Liver (tissue), 9 donors: ENCODE measurements around the gene YPEL3. TPM values are rescaled to one million over a fixed set of nuclear protein-coding genes. Genes with fewer than 3 reads are reported as not detected.

Experiments used
- DNase-seq: peaks from one replicate; pipeline ENCODE4 v3.0.0-alpha.2; 2017; ENCODE audit warnings: low spot score
- H3K27ac ChIP-seq, 2 donors: one replicate each; pipeline ENCODE4 v1.7.0; 2013; ENCODE audit warnings: inconsistent platforms in 2 of 2, low read length in 2 of 2, control low read depth in 1 of 2, low read depth in 1 of 2, mild to moderate bottlenecking in 1 of 2
- H3K27me3 ChIP-seq, 4 donors: one replicate each; pipeline versions ENCODE4 v1.6.1 to v1.7.0; 2013; ENCODE audit warnings: low read length in 3 of 4, inconsistent platforms in 1 of 4, mild to moderate bottlenecking in 1 of 4, moderate library complexity in 1 of 4; ENCODE audit not compliant: control insufficient read depth in 4 of 4, insufficient read depth in 4 of 4
- H3K36me3 ChIP-seq, 4 donors: one replicate each; pipeline versions ENCODE4 v1.6.1 to v1.7.0; 2013; ENCODE audit warnings: low read length in 3 of 4, mild to moderate bottlenecking in 3 of 4, low read depth in 1 of 4, moderate library complexity in 1 of 4; ENCODE audit not compliant: control insufficient read depth in 4 of 4, insufficient read depth in 3 of 4
- H3K4me1 ChIP-seq, 4 donors: one replicate each; pipeline versions ENCODE4 v1.6.1 to v1.7.0; 2013; ENCODE audit warnings: low read length in 3 of 4, mild to moderate bottlenecking in 3 of 4, moderate library complexity in 1 of 4; ENCODE audit not compliant: control insufficient read depth in 4 of 4, insufficient read depth in 4 of 4
- H3K4me3 ChIP-seq, 3 donors: one replicate each; pipeline versions ENCODE4 v1.6.1 to v1.7.0; 2013; ENCODE audit warnings: low read length in 3 of 3, control low read depth in 1 of 3, low read depth in 1 of 3, mild to moderate bottlenecking in 1 of 3
- H3K9ac ChIP-seq, 2 donors: one replicate each; pipeline ENCODE4 v1.7.0; 2013; ENCODE audit warnings: low read length in 2 of 2, mild to moderate bottlenecking in 2 of 2, moderate library complexity in 2 of 2, control low read depth in 1 of 2, low read depth in 1 of 2
- H3K9me3 ChIP-seq, 4 donors: one replicate each; pipeline versions ENCODE4 v1.6.1 to v1.7.0; 2013; ENCODE audit warnings: low read length in 3 of 4; ENCODE audit not compliant: control insufficient read depth in 4 of 4
- EGR1 ChIP-seq, 2 donors: IDR thresholded peaks; 2 replicates each; pipeline ENCODE4 v1.6.1; 2016 to 2018; ENCODE audit warnings: antibody characterized with exemption in 2 of 2, low read depth in 2 of 2
- FOXA1 ChIP-seq: IDR thresholded peaks from 2 replicates; pipeline ENCODE4 v1.6.1; 2016; ENCODE audit warnings: antibody characterized with exemption
- FOXA2 ChIP-seq: IDR thresholded peaks from 2 replicates; pipeline ENCODE4 v1.6.1; 2016; ENCODE audit warnings: antibody characterized with exemption
- GABPA ChIP-seq, 2 donors: IDR thresholded peaks in 1 of 2; conservative IDR thresholded peaks in 1 of 2; 2 replicates each; pipeline ENCODE4 v1.6.1; 2016; ENCODE audit warnings: antibody characterized with exemption in 2 of 2, mild to moderate bottlenecking in 1 of 2, moderate library complexity in 1 of 2
- HNF4A ChIP-seq, 2 donors: conservative IDR thresholded peaks; 2 replicates each; pipeline ENCODE4 v1.6.1; 2016; ENCODE audit warnings: antibody characterized with exemption in 2 of 2, mild to moderate bottlenecking in 2 of 2
- HNF4G ChIP-seq: IDR thresholded peaks from 2 replicates; pipeline ENCODE4 v1.6.1; 2016; ENCODE audit warnings: antibody characterized with exemption
- JUND ChIP-seq, 2 donors: IDR thresholded peaks; 2 replicates each; pipeline ENCODE4 v1.6.1; 2016; ENCODE audit warnings: antibody characterized with exemption in 2 of 2
- NR2F2 ChIP-seq: IDR thresholded peaks from 2 replicates; pipeline ENCODE4 v1.6.1; 2016; ENCODE audit warnings: antibody characterized with exemption
- RXRA ChIP-seq, 2 donors: IDR thresholded peaks; 2 replicates each; pipeline ENCODE4 v1.6.1; 2017 to 2018; ENCODE audit warnings: antibody characterized with exemption in 2 of 2, mild to moderate bottlenecking in 1 of 2
- SP1 ChIP-seq: IDR thresholded peaks from 2 replicates; pipeline ENCODE4 v1.6.1; 2018; ENCODE audit warnings: antibody characterized with exemption, mild to moderate bottlenecking
- TAF1 ChIP-seq: conservative IDR thresholded peaks from 2 replicates; pipeline ENCODE4 v1.6.1; 2016; ENCODE audit warnings: antibody characterized with exemption, mild to moderate bottlenecking
- YY1 ChIP-seq: IDR thresholded peaks from 2 replicates; pipeline ENCODE4 v1.6.1; 2016; ENCODE audit warnings: antibody characterized with exemption, mild to moderate bottlenecking
- WGBS: extraction: QIAGEN DNeasy Blood & Tissue Kit; methylation state at CpG from one replicate; pipeline ENCODE4 v1.1.7; 2013; 5-methylcytosine and 5-hydroxymethylcytosine counted together
- polyA plus RNA-seq, 2 donors: library from polyadenylated mRNA; stranded (reverse) in 1 of 2; unstranded in 1 of 2; fragments of 200-250 nt in 1 of 2; fragments of >200 nt in 1 of 2; fragmentation: Nextera tagmentation in 1 of 2; extraction: Ambion mirVana in 1 of 2; gene quantifications; one replicate each; pipeline versions ENCODE4 v1.2.1 to v1.2.3, GENCODE V29; 2013 to 2015
- total RNA-seq, 2 donors: library from RNA; depleted of rRNA; stranded (reverse); fragments of >200 nt; gene quantifications; one replicate each; pipeline ENCODE4 v1.2.3, GENCODE V29; 2014
- TF ChIP-seq, protein P1 (sequence below): IDR thresholded peaks from 2 replicates; pipeline ENCODE4 v1.6.1; 2016; ENCODE audit warnings: antibody characterized with exemption
- TF ChIP-seq, protein P2 (sequence below): IDR thresholded peaks from 2 replicates; pipeline ENCODE4 v1.6.1; 2016; ENCODE audit warnings: antibody characterized with exemption
- TF ChIP-seq, protein P3 (sequence below): fragments of 150-350 bp; IDR thresholded peaks from 2 replicates; pipeline ENCODE4 v1.5.1; 2017; ENCODE audit warnings: improper control_type of control experiment, low read depth, low read length; ENCODE audit not compliant: missing input control
- TF ChIP-seq, protein P4 (sequence below): IDR thresholded peaks from 2 replicates; pipeline ENCODE4 v1.6.1; 2016; ENCODE audit warnings: antibody characterized with exemption, mild to moderate bottlenecking
- TF ChIP-seq, protein P5 (sequence below): IDR thresholded peaks from 2 replicates; pipeline ENCODE4 v1.6.1; 2016; ENCODE audit warnings: antibody characterized with exemption
- donor health status: healthy.
- donor health status: healthy.
- donor health status: healthy.
- donor health status: healthy.
- donor health status: healthy.

Gene YPEL3
- total and polyA plus RNA-seq, 4 donors = 10.5 to 42.7 (median 24.5) TPM

DNA sequence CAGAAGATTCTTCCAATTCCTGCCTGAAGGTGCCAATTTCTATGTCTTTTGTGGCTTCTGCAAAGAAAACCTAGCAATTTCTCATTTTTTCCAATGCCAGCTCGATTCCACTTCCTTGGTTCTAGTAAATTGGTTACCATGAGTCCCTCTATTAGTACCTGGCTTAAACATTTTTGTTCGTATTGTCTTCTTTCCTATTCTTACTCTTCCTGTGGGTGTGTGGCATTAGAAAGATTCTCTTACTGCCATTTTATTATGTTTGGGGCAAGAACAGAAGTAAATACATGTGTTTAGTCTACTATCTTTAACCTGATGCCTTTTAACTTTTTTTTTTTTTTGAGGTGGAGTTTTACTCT, 47.3 kb upstream of the YPEL3 start:
- H3K4me1 ChIP-seq = no peaks in the 10 kb centered on the region

More for the DNA sequence above, 47.3 kb upstream of the YPEL3 start:
- Histone ChIP-seq H3K4me3 (no peak overlapping the region), H3K27me3 (no peaks in the 10 kb centered on the region), H3K27ac (no peak overlapping the region), H3K9ac (no peak overlapping the region), H3K9me3 (no peaks in the 10 kb centered on the region), H3K36me3 (no peaks in the 10 kb centered on the region)
- no peak for DNase-seq
- TF ChIP-seq RXRA (IDR thresholded peaks at IDR 0.05) (no peak), FOXA2 (no peak), GABPA (IDR thresholded peaks at IDR 0.05 in 1 of 2, conservative IDR thresholded peaks at IDR 0.05 in 1 of 2) (no peak), HNF4A (conservative IDR thresholded peaks at IDR 0.05) (no peak), JUND (IDR thresholded peaks at IDR 0.05) (no peak), HNF4G (no peak), SP1 (no peak), NR2F2 (no peak), TAF1 (no peak), EGR1 (IDR thresholded peaks at IDR 0.05; ENCODE audit: low read depth in 2 of 2) (no peak), FOXA1 (no peak), YY1 (no peak)
- TF ChIP-seq, protein P1, sequence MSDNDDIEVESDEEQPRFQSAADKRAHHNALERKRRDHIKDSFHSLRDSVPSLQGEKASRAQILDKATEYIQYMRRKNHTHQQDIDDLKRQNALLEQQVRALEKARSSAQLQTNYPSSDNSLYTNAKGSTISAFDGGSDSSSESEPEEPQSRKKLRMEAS = no peak
- TF ChIP-seq, protein P2, sequence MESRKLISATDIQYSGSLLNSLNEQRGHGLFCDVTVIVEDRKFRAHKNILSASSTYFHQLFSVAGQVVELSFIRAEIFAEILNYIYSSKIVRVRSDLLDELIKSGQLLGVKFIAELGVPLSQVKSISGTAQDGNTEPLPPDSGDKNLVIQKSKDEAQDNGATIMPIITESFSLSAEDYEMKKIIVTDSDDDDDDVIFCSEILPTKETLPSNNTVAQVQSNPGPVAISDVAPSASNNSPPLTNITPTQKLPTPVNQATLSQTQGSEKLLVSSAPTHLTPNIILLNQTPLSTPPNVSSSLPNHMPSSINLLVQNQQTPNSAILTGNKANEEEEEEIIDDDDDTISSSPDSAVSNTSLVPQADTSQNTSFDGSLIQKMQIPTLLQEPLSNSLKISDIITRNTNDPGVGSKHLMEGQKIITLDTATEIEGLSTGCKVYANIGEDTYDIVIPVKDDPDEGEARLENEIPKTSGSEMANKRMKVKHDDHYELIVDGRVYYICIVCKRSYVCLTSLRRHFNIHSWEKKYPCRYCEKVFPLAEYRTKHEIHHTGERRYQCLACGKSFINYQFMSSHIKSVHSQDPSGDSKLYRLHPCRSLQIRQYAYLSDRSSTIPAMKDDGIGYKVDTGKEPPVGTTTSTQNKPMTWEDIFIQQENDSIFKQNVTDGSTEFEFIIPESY = no peak
- TF ChIP-seq, protein P3, sequence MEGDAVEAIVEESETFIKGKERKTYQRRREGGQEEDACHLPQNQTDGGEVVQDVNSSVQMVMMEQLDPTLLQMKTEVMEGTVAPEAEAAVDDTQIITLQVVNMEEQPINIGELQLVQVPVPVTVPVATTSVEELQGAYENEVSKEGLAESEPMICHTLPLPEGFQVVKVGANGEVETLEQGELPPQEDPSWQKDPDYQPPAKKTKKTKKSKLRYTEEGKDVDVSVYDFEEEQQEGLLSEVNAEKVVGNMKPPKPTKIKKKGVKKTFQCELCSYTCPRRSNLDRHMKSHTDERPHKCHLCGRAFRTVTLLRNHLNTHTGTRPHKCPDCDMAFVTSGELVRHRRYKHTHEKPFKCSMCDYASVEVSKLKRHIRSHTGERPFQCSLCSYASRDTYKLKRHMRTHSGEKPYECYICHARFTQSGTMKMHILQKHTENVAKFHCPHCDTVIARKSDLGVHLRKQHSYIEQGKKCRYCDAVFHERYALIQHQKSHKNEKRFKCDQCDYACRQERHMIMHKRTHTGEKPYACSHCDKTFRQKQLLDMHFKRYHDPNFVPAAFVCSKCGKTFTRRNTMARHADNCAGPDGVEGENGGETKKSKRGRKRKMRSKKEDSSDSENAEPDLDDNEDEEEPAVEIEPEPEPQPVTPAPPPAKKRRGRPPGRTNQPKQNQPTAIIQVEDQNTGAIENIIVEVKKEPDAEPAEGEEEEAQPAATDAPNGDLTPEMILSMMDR = no peak
- TF ChIP-seq, protein P4, sequence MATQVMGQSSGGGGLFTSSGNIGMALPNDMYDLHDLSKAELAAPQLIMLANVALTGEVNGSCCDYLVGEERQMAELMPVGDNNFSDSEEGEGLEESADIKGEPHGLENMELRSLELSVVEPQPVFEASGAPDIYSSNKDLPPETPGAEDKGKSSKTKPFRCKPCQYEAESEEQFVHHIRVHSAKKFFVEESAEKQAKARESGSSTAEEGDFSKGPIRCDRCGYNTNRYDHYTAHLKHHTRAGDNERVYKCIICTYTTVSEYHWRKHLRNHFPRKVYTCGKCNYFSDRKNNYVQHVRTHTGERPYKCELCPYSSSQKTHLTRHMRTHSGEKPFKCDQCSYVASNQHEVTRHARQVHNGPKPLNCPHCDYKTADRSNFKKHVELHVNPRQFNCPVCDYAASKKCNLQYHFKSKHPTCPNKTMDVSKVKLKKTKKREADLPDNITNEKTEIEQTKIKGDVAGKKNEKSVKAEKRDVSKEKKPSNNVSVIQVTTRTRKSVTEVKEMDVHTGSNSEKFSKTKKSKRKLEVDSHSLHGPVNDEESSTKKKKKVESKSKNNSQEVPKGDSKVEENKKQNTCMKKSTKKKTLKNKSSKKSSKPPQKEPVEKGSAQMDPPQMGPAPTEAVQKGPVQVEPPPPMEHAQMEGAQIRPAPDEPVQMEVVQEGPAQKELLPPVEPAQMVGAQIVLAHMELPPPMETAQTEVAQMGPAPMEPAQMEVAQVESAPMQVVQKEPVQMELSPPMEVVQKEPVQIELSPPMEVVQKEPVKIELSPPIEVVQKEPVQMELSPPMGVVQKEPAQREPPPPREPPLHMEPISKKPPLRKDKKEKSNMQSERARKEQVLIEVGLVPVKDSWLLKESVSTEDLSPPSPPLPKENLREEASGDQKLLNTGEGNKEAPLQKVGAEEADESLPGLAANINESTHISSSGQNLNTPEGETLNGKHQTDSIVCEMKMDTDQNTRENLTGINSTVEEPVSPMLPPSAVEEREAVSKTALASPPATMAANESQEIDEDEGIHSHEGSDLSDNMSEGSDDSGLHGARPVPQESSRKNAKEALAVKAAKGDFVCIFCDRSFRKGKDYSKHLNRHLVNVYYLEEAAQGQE = no peak
- TF ChIP-seq, protein P5, sequence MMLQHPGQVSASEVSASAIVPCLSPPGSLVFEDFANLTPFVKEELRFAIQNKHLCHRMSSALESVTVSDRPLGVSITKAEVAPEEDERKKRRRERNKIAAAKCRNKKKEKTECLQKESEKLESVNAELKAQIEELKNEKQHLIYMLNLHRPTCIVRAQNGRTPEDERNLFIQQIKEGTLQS = no peak
- 69% methylated on average over 2 of the region's 2 CpGs for WGBS
